WTC11 (cell line): ENCODE results near the gene SYNCRIP. TPM values are rescaled to one million over a fixed set of nuclear protein-coding genes. Genes with fewer than 3 reads are reported as not detected.
"Not testable (repeated sequence)": the region's sequence is repeated elsewhere in the genome, so short reads cannot be mapped to it uniquely, and the experiment has no call there.

Experiments
- ATAC-seq: fragments of 200-7000 bp; cut with Tn5 transposase; 2 replicates; pipeline ENCODE4 v1.10.0; 2021; ENCODE audit warnings: mild to moderate bottlenecking, moderate library complexity
- CTCF ChIA-PET: fragments of 300-600 bp; sonication (Branson Sonifier 250); formaldehyde crosslinking; loops from one replicate; lab custom pipeline; 2021; ENCODE audit warnings: antibody characterized with exemption; lab: Charles Lee
- POLR2A ChIA-PET: fragments of 350-600 bp; sonication (Branson Sonifier 250); formaldehyde crosslinking; loops from one replicate; lab custom pipeline; 2021; ENCODE audit warnings: antibody characterized with exemption; lab: Charles Lee
- DNase-seq: peaks from one replicate; pipeline ENCODE4 v3.0.0; 2021; ENCODE audit warnings: low spot score
- H3K27ac Mint-ChIP-seq: 2 replicates; pipeline ENCODE4 v1.8.0; 2021; ENCODE audit warnings: mixed read lengths
- H3K27me3 Mint-ChIP-seq: 2 replicates; pipeline ENCODE4 v1.8.0; 2021; ENCODE audit warnings: low read depth, mild to moderate bottlenecking, moderate library complexity, mixed read lengths
- H3K36me3 Mint-ChIP-seq: 2 replicates; pipeline ENCODE4 v1.8.0; 2021; ENCODE audit warnings: mixed read lengths
- H3K4me1 Mint-ChIP-seq: 2 replicates; pipeline ENCODE4 v1.8.0; 2022; ENCODE audit warnings: mixed read lengths
- H3K4me3 Mint-ChIP-seq: 2 replicates; pipeline ENCODE4 v1.8.0; 2021; ENCODE audit warnings: mild to moderate bottlenecking, moderate library complexity, mixed read lengths
- H3K9me3 Mint-ChIP-seq: 2 replicates; pipeline ENCODE4 v1.8.0; 2021; ENCODE audit warnings: mixed read lengths
- total RNA-seq: library from RNA; stranded (reverse); gene quantifications from 3 replicates; pipeline ENCODE4 v1.2.3, GENCODE V29; 2021

The SYNCRIP gene
- total RNA-seq, 1 experiment from 2014 or later: 150 TPM

DNA sequence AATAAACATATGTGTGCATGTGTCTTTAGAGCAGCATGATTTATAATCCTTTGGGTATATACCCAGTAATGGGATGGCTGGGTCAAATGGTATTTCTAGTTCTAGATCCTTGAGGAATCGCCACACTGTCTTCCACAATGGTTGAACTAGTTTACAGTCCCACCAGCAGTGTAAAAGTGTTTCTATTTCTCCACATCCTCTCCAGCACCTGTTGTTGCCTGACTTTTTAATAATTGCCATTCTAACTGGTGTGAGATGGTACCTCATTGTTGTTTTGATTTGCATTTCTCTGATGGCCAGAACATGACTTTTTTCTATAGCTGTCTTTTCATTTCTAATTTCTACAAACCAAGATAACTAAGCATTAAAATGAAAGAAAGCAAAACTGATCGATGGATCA, 78.5 kb downstream of the SYNCRIP start:
- H3K4me1 Mint-ChIP-seq, H3K27me3 Mint-ChIP-seq, H3K27ac Mint-ChIP-seq, POLR2A ChIA-PET, H3K9me3 Mint-ChIP-seq, CTCF ChIA-PET, H3K4me3 Mint-ChIP-seq, DNase-seq, ATAC-seq: not testable (repeated sequence)
- peaks cover 16% of the 10 kb centered on the region for H3K36me3 Mint-ChIP-seq

Other genes with a start within 250 kb of the SYNCRIP start
- 0.62 to 0.94 TPM (median 0.81 TPM) in 3 replicates for gene NT5E, start 192.8 kb downstream of the SYNCRIP start, total RNA-seq
- 34.3 to 42.6 TPM (median 36.4 TPM) in 3 replicates for gene SNX14, start 49.0 kb downstream of the SYNCRIP start, total RNA-seq